Dendritic cell treated with granulocyte-macrophage colony-stimulating factor and Interleukin-4, amounts not matched to agents 40 ng/mL and 50 ng/mL, for 4 days (primary cell): ENCODE results near the gene SHE.

Experiments
- H3K27ac Mint-ChIP-seq: one replicate; pipeline ENCODE4 v1.8.0; 2022; ENCODE audit warnings: mild to moderate bottlenecking, mixed read lengths
- H3K27me3 Mint-ChIP-seq: one replicate; pipeline ENCODE4 v1.8.0; 2022; ENCODE audit warnings: mild to moderate bottlenecking, mixed read lengths
- H3K36me3 Mint-ChIP-seq: one replicate; pipeline ENCODE4 v1.8.0; 2022; ENCODE audit warnings: low read depth, mixed read lengths
- H3K4me1 Mint-ChIP-seq: one replicate; pipeline ENCODE4 v1.8.0; 2022; ENCODE audit warnings: low read depth, mixed read lengths
- H3K4me3 Mint-ChIP-seq: one replicate; pipeline ENCODE4 v1.8.0; 2022; ENCODE audit warnings: mild to moderate bottlenecking, moderate library complexity, mixed read lengths
- H3K9me3 Mint-ChIP-seq: one replicate; pipeline ENCODE4 v1.8.0; 2022; ENCODE audit warnings: mixed read lengths
- intact Hi-C: fragments of 100-400 bp; cut with micrococcal nuclease; formaldehyde crosslinking; loops from one replicate; pipeline ENCODE4 v1.15.0; 2022

The SHE gene

GRCh38 chr1:154463512-154463990, 38.7 kb downstream of the SHE start:
- Mint-ChIP-seq H3K36me3 (peaks cover 77% of the 10 kb centered on the region), H3K4me3 (peak overlapping the region; percentile 13), H3K9me3 (no peaks in the 10 kb centered on the region), H3K27ac (peak overlapping the region; percentile 95), H3K27me3 (no peaks in the 10 kb centered on the region), H3K4me1 (peaks cover 74% of the 10 kb centered on the region)
- intact Hi-C loops = no loop called here

GRCh38 chr1:154460695-154461260, 41.4 kb downstream of the SHE start:
- Mint-ChIP-seq H3K9me3 (no peaks in the 10 kb centered on the region), H3K27me3 (no peaks in the 10 kb centered on the region), H3K4me3 (no peak overlapping the region), H3K27ac (peak overlapping the region; percentile 95), H3K4me1 (peaks cover 59% of the 10 kb centered on the region), H3K36me3 (peaks cover 83% of the 10 kb centered on the region)
- intact Hi-C loops = no loop called here

- peaks cover 56% of the 10 kb centered on the region for H3K4me1 Mint-ChIP-seq
- peaks cover 84% of the 10 kb centered on the region for H3K36me3 Mint-ChIP-seq
- H3K9me3 Mint-ChIP-seq = no peaks in the 10 kb centered on the region
- no peak overlapping the region for H3K4me3 Mint-ChIP-seq
- H3K27me3 Mint-ChIP-seq = no peaks in the 10 kb centered on the region
- H3K27ac Mint-ChIP-seq = no peak overlapping the region
- intact Hi-C loops = no loop called here
Observed at GRCh38 chr1:154459080-154459479, 43.1 kb downstream of the SHE start.

- H3K9me3 Mint-ChIP-seq = no peaks in the 10 kb centered on the region
- no peaks in the 10 kb centered on the region for H3K27me3 Mint-ChIP-seq
- H3K27ac Mint-ChIP-seq = peak overlapping the region; percentile 81
- intact Hi-C loops = no loop called here
- no peak overlapping the region for H3K4me3 Mint-ChIP-seq
- H3K36me3 Mint-ChIP-seq = peaks cover 100% of the 10 kb centered on the region
- H3K4me1 Mint-ChIP-seq = peaks cover 61% of the 10 kb centered on the region
Observed at GRCh38 chr1:154456631-154457030, 45.6 kb downstream of the SHE start.

GRCh38 chr1:154454386-154455120, 47.7 kb downstream of the SHE start:
- intact Hi-C loops = no loop called here
- H3K9me3 Mint-ChIP-seq = no peaks in the 10 kb centered on the region
- H3K4me3 Mint-ChIP-seq = no peak overlapping the region
- peaks cover 100% of the 10 kb centered on the region for H3K36me3 Mint-ChIP-seq
- H3K27me3 Mint-ChIP-seq = no peaks in the 10 kb centered on the region
- peaks cover 58% of the 10 kb centered on the region for H3K4me1 Mint-ChIP-seq
- peak overlapping the region; percentile 81 for H3K27ac Mint-ChIP-seq

GRCh38 chr1:154453574-154454352, 48.4 kb downstream of the SHE start:
- no peaks in the 10 kb centered on the region for H3K9me3 Mint-ChIP-seq
- no peak overlapping the region for H3K4me3 Mint-ChIP-seq
- H3K4me1 Mint-ChIP-seq = peaks cover 58% of the 10 kb centered on the region
- peak overlapping the region; percentile 81 for H3K27ac Mint-ChIP-seq
- peaks cover 98% of the 10 kb centered on the region for H3K36me3 Mint-ChIP-seq
- intact Hi-C loops = no loop called here
- no peaks in the 10 kb centered on the region for H3K27me3 Mint-ChIP-seq

- Mint-ChIP-seq H3K36me3 (peaks cover 98% of the 10 kb centered on the region), H3K4me3 (peak overlapping the region; percentile 33)
- intact Hi-C loops = no loop called here
Observed at GRCh38 chr1:154453161-154453560, 49.1 kb downstream of the SHE start.

GRCh38 chr1:154448331-154448811, 53.8 kb downstream of the SHE start:
- no peak overlapping the region for H3K4me3 Mint-ChIP-seq
- H3K27me3 Mint-ChIP-seq = no peaks in the 10 kb centered on the region
- peaks cover 30% of the 10 kb centered on the region for H3K4me1 Mint-ChIP-seq
- H3K36me3 Mint-ChIP-seq = peaks cover 98% of the 10 kb centered on the region
- intact Hi-C loops = no loop called here
- no peaks in the 10 kb centered on the region for H3K9me3 Mint-ChIP-seq
- no peak overlapping the region for H3K27ac Mint-ChIP-seq

More at GRCh38 chr1:154453161-154453560, 49.1 kb downstream of the SHE start:
- Mint-ChIP-seq H3K27me3 (no peaks in the 10 kb centered on the region), H3K27ac (peak overlapping the region; percentile 81), H3K4me1 (peaks cover 58% of the 10 kb centered on the region), H3K9me3 (no peaks in the 10 kb centered on the region)

GRCh38 chr1:154446789-154447188, 55.4 kb downstream of the SHE start:
- Mint-ChIP-seq H3K4me1 (peaks cover 26% of the 10 kb centered on the region), H3K4me3 (no peak overlapping the region), H3K27ac (no peak overlapping the region), H3K27me3 (no peaks in the 10 kb centered on the region), H3K9me3 (no peaks in the 10 kb centered on the region), H3K36me3 (peaks cover 98% of the 10 kb centered on the region)
- intact Hi-C loops = no loop called here

GRCh38 chr1:154446292-154446691, 55.9 kb downstream of the SHE start:
- Mint-ChIP-seq H3K27me3 (no peaks in the 10 kb centered on the region), H3K27ac (no peak overlapping the region)

GRCh38 chr1:154445040-154445472, 57.2 kb downstream of the SHE start:
- peaks cover 32% of the 10 kb centered on the region for H3K4me1 Mint-ChIP-seq
- H3K4me3 Mint-ChIP-seq = no peak overlapping the region
- H3K36me3 Mint-ChIP-seq = peaks cover 98% of the 10 kb centered on the region
- H3K9me3 Mint-ChIP-seq = no peaks in the 10 kb centered on the region
- no peak overlapping the region for H3K27ac Mint-ChIP-seq
- H3K27me3 Mint-ChIP-seq = no peaks in the 10 kb centered on the region
- intact Hi-C loops = no loop called here

More at GRCh38 chr1:154446292-154446691, 55.9 kb downstream of the SHE start:
- no peak overlapping the region for H3K4me3 Mint-ChIP-seq
- intact Hi-C loops = no loop called here
- no peaks in the 10 kb centered on the region for H3K9me3 Mint-ChIP-seq
- peaks cover 98% of the 10 kb centered on the region for H3K36me3 Mint-ChIP-seq
- peaks cover 28% of the 10 kb centered on the region for H3K4me1 Mint-ChIP-seq

GRCh38 chr1:154443274-154444013, 58.8 kb downstream of the SHE start:
- intact Hi-C loops = no loop called here
- peaks cover 96% of the 10 kb centered on the region for H3K36me3 Mint-ChIP-seq
- H3K4me3 Mint-ChIP-seq = no peak overlapping the region
- H3K27me3 Mint-ChIP-seq = no peaks in the 10 kb centered on the region
- H3K4me1 Mint-ChIP-seq = peaks cover 47% of the 10 kb centered on the region
- H3K27ac Mint-ChIP-seq = no peak overlapping the region
- no peaks in the 10 kb centered on the region for H3K9me3 Mint-ChIP-seq

- Mint-ChIP-seq H3K27ac (peak overlapping the region; percentile 91), H3K9me3 (no peaks in the 10 kb centered on the region), H3K4me3 (no peak overlapping the region), H3K36me3 (peaks cover 97% of the 10 kb centered on the region), H3K27me3 (no peaks in the 10 kb centered on the region), H3K4me1 (peaks cover 57% of the 10 kb centered on the region)
- intact Hi-C loops = no loop called here
Observed at GRCh38 chr1:154442006-154442740, 60.0 kb downstream of the SHE start.
